Measurements from ENCODE around the gene ZNF564.
A peak's percentile ranks its signal among the peaks of the same experiment; 100 is the strongest.

Gene ZNF564

GRCh38 chr19:12484371-12485051 is 66.8 kb downstream of the ZNF564 start, which contains the start of gene ZNF709:
TSS of gene ZNF709 (minus strand) at chr19:12484816. CDS start at chr19:12484657, 159 bp downstream.
- TF ChIP-seq GATA1 (IDR thresholded peaks at IDR 0.05; ENCODE audit: low read depth, low read length), result no peak
- TF ChIP-seq POLR2A (IDR thresholded peaks at IDR 0.05; ENCODE audit: low read length), result no peak
- peak; percentile 80 to 83 for DNase-seq

- TF ChIP-seq GATA1 (IDR thresholded peaks at IDR 0.05; ENCODE audit: low read depth, low read length), result no peak
- peak in 1 of 2 experiments; percentile 31 for DNase-seq
Observed at GRCh38 chr19:12484011-12484370, 67.3 kb downstream of the ZNF564 start.

- TF ChIP-seq GATA1 (IDR thresholded peaks at IDR 0.05; ENCODE audit: low read depth, low read length) (no peak), POLR2A (IDR thresholded peaks at IDR 0.05; ENCODE audit: low read length) (no peak)
- DNase-seq, result no peak
Observed at GRCh38 chr19:12482509-12482886, 68.8 kb downstream of the ZNF564 start.

GRCh38 chr19:12481781-12482508 is 69.3 kb downstream of the ZNF564 start:
- TF ChIP-seq POLR2A (IDR thresholded peaks at IDR 0.05; ENCODE audit: low read length) (no peak), GATA1 (IDR thresholded peaks at IDR 0.05; ENCODE audit: low read depth, low read length) (no peak)
- DNase-seq, result no peak

- no peak for DNase-seq
- TF ChIP-seq GATA1 (IDR thresholded peaks at IDR 0.05; ENCODE audit: low read depth, low read length) (no peak), POLR2A (IDR thresholded peaks at IDR 0.05; ENCODE audit: low read length) (no peak)
Observed at GRCh38 chr19:12478234-12478941, 72.9 kb downstream of the ZNF564 start.

Measured in erythroblast (primary cell).